Stimulated activated CD4-positive, alpha-beta T cell treated with anti-CD3 and anti-CD28 coated beads, Interleukin-4, amount 100 ng/mL, for 1 hour (primary cell): ENCODE data around the gene TBC1D1.

ENCODE experiments used
- DNase-seq: peaks from one replicate; pipeline ENCODE4 v3.0.0-alpha.2; 2020

TBC1D1 gene

GRCh38 chr4:37928426-37929416 lies 37.8 kb downstream of the TBC1D1 start:
- DNase-seq, result no peak

- no peak for DNase-seq
Measured at GRCh38 chr4:37934096-37934495, 43.2 kb downstream of the TBC1D1 start.

- no peak for DNase-seq
Measured at GRCh38 chr4:37934609-37935008, 43.7 kb downstream of the TBC1D1 start.

- DNase-seq, result no peak
Measured at GRCh38 chr4:37935026-37935425, 44.1 kb downstream of the TBC1D1 start.

- DNase-seq, result no peak
Measured at GRCh38 chr4:37936889-37937498, 46.1 kb downstream of the TBC1D1 start.

- no peak for DNase-seq
Measured at GRCh38 chr4:37938208-37938607, 47.3 kb downstream of the TBC1D1 start.

GRCh38 chr4:37946503-37947179 lies 55.8 kb downstream of the TBC1D1 start:
- no peak for DNase-seq

- no peak for DNase-seq
Measured at GRCh38 chr4:37948542-37948941, 57.7 kb downstream of the TBC1D1 start.

GRCh38 chr4:37949636-37950426 lies 58.9 kb downstream of the TBC1D1 start:
- no peak for DNase-seq

GRCh38 chr4:37951461-37952352 lies 60.8 kb downstream of the TBC1D1 start:
- no peak for DNase-seq

GRCh38 chr4:37953156-37953555 lies 62.3 kb downstream of the TBC1D1 start:
- DNase-seq, result no peak

- DNase-seq, result no peak
Measured at GRCh38 chr4:37953620-37954293, 62.9 kb downstream of the TBC1D1 start.

GRCh38 chr4:37956941-37957340 lies 66.1 kb downstream of the TBC1D1 start:
- no peak for DNase-seq

- no peak for DNase-seq
Measured at GRCh38 chr4:37958932-37959331, 68.0 kb downstream of the TBC1D1 start.

- no peak for DNase-seq
Measured at GRCh38 chr4:37960098-37960497, 69.2 kb downstream of the TBC1D1 start, which contains the start of gene PTTG2. PTTG2 (plus strand) TSS chr4:37960398; CDS start chr4:37960435, 37 bp downstream.

GRCh38 chr4:37960679-37961450 lies 70.0 kb downstream of the TBC1D1 start:
- no peak for DNase-seq

GRCh38 chr4:37964734-37965457 lies 74.0 kb downstream of the TBC1D1 start:
- DNase-seq, result no peak

- no peak for DNase-seq
Measured at GRCh38 chr4:37966044-37966443, 75.2 kb downstream of the TBC1D1 start.

GRCh38 chr4:37967736-37968135 lies 76.9 kb downstream of the TBC1D1 start:
- DNase-seq, result no peak
